Neural progenitor cell (in vitro differentiated cells): ENCODE measurements around the gene HIPK2.

Experiments used
- CTCF ChIP-seq: fragments of 200-600 bp; sonication (generic); IDR thresholded peaks from 2 replicates; pipeline ENCODE4 v1.5.1; 2017; ENCODE audit warnings: antibody characterized with exemption, mild to moderate bottlenecking
- EZH2 ChIP-seq: fragments of 200-600 bp; sonication (generic); IDR thresholded peaks from 2 replicates; pipeline ENCODE4 v1.6.1; 2017; ENCODE audit warnings: antibody characterized with exemption, mild to moderate bottlenecking, moderate library complexity
- EZH2phosphoT487 ChIP-seq: fragments of 200-600 bp; sonication (generic); IDR thresholded peaks from 2 replicates; pipeline ENCODE4 v1.6.1; 2017; ENCODE audit warnings: antibody characterized with exemption

- TF ChIP-seq CTCF (no peak), EZH2phosphoT487 (no peak), EZH2 (no peak)
Observed at GRCh38 chr7:139791316-139791715, 13.5 kb upstream of the HIPK2 start.
